K562 treated with DMSO at 1 percent for 48 hours (cell line): Measurements from ENCODE around the gene ARMC7. TPM values are rescaled to one million over a fixed set of nuclear protein-coding genes. Genes with fewer than 3 reads are reported as not detected.

Experiments
- total RNA-seq: library from RNA; unstranded; fragments of 300-600 nt; gene quantifications from 2 replicates; pipeline ENCODE4 v1.2.3, GENCODE V29; 2022; ENCODE audit warnings: low replicate concordance; ENCODE audit errors: extremely low read depth

ARMC7 gene
- total RNA-seq, result not detected in 2 replicates

GRCh38 chr17:75109407-75110233 is at the start of gene ARMC7:
ARMC7 (plus strand) TSS chr17:75109969; CDS start chr17:75110289, 320 bp downstream.

GRCh38 chr17:75087558-75088453 is 22.0 kb upstream of the ARMC7 start, which contains the start of gene SLC16A5:
SLC16A5 (plus strand) TSS chr17:75087954; CDS start chr17:75093637, 5,683 bp downstream.

GRCh38 chr17:75131278-75132017 is 21.7 kb downstream of the ARMC7 start, which contains the start of gene NT5C:
NT5C (minus strand) TSS chr17:75131742; CDS start chr17:75131707, 35 bp downstream.

GRCh38 chr17:75154195-75155106 is 44.7 kb downstream of the ARMC7 start, which contains the start of gene JPT1:
JPT1 (minus strand) TSS chr17:75154512; CDS start chr17:75154397, 115 bp downstream.

Other genes with a start within 250 kb of the ARMC7 start
- gene FDXR, start 237.0 kb upstream of the ARMC7 start, total RNA-seq, result not detected in 2 replicates
- not detected in 2 replicates for gene FADS6, start 216.3 kb upstream of the ARMC7 start, total RNA-seq
- not detected in 2 replicates for gene USH1G, start 186.7 kb upstream of the ARMC7 start, total RNA-seq
- not detected in 2 replicates for gene OTOP2, start 185.7 kb upstream of the ARMC7 start, total RNA-seq
- not detected in 2 replicates for gene OTOP3, start 174.1 kb upstream of the ARMC7 start, total RNA-seq
- gene HID1, start 137.2 kb upstream of the ARMC7 start, total RNA-seq, result not detected in 2 replicates
- not detected in 2 replicates for gene CDR2L, start 122.3 kb upstream of the ARMC7 start, total RNA-seq
- not detected in 2 replicates for gene MRPL58, start 97.3 kb upstream of the ARMC7 start, total RNA-seq
- gene ATP5PD, start 63.0 kb upstream of the ARMC7 start, total RNA-seq, result not detected in 2 replicates
- gene KCTD2, start 62.7 kb upstream of the ARMC7 start, total RNA-seq, result not detected in 2 replicates
- gene SLC16A5, start 22.0 kb upstream of the ARMC7 start, total RNA-seq, result not detected in 2 replicates
- gene NT5C, start 21.8 kb downstream of the ARMC7 start, total RNA-seq, result not detected in 2 replicates
- not detected in 2 replicates for gene JPT1, start 44.5 kb downstream of the ARMC7 start, total RNA-seq
- not detected in 2 replicates for gene SUMO2, start 73.0 kb downstream of the ARMC7 start, total RNA-seq
- gene NUP85, start 95.7 kb downstream of the ARMC7 start, total RNA-seq, result 597 TPM in 1 of 2 replicates, not detected in the other
- gene GGA3, start 151.6 kb downstream of the ARMC7 start, total RNA-seq, result not detected in 2 replicates
- not detected in 2 replicates for gene MRPS7, start 151.9 kb downstream of the ARMC7 start, total RNA-seq
- not detected in 2 replicates for gene MIF4GD, start 161.3 kb downstream of the ARMC7 start, total RNA-seq
- gene SLC25A19, start 179.5 kb downstream of the ARMC7 start, total RNA-seq, result not detected in 2 replicates